WTC11 (cell line): Measurements from ENCODE around the gene AGTR1.

Experiments
- NFATC4 ChIP-seq: fragments of 250-450 bp; sonication (Bioruptor Pico); IDR thresholded peaks from 2 replicates; pipeline ENCODE4 v1.9.0; 2021; ENCODE audit warnings: mild to moderate bottlenecking
- TF ChIP-seq, protein P1 (sequence below): sonication (generic); formaldehyde crosslinking; IDR thresholded peaks from 2 replicates; pipeline ENCODE4 v1.8.0; 2022; ENCODE audit warnings: mild to moderate bottlenecking, missing genetic modification reagents

DNA sequence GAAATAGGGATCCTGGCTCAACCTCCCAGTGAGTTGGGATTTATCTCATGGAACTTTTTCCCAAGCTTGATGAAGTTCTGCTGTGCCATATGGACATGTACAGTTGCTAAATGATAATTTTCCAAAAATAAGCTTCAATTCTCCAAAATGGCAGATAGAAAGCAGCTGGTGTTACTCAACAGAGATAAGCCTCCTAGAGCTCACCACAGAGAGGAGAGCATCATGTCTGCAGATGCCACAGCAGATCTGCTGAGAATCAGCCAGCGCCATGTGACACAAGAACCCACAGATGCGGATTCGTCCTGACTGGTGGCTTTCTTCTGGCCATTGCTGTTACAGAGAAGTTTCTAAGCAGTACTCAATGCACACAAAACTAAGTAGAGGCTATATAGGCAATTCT is 50.6 kb downstream of the AGTR1 start:
- TF ChIP-seq NFATC4 (CRISPR knock-in tag) = no peak
- TF ChIP-seq, protein P1, sequence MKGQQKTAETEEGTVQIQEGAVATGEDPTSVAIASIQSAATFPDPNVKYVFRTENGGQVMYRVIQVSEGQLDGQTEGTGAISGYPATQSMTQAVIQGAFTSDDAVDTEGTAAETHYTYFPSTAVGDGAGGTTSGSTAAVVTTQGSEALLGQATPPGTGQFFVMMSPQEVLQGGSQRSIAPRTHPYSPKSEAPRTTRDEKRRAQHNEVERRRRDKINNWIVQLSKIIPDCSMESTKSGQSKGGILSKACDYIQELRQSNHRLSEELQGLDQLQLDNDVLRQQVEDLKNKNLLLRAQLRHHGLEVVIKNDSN (CRISPR knock-in tag) = no peak
